ENCODE data around the gene LTBP3. TPM values are rescaled to one million over a fixed set of nuclear protein-coding genes. Genes with fewer than 3 reads are reported as not detected.
A peak's percentile ranks its signal among the peaks of the same experiment; 100 is the strongest.
"Not testable (repeated sequence)": the region's sequence is repeated elsewhere in the genome, so short reads cannot be mapped to it uniquely, and the experiment has no call there.

Gene LTBP3
- total and polyA plus RNA-seq, 12 donors, result 40.2 to 362 (median 221) TPM

- peak overlapping the region; percentile 84 to 97 (median 94) for H3K27ac ChIP-seq
- WGBS, 4 donors, result 5 to 6% (median 5%) methylated on average over 25 to 28 of the region's 28 CpGs
- peak overlapping the region in 3 of 4 donors; percentile 62 to 87 (median 76) for H3K4me3 ChIP-seq
- intact Hi-C loops (cut with DNase I), result no loop called here
- peaks cover 0 to 3% of the 10 kb centered on the region in 2 donors for H3K36me3 ChIP-seq (replicated peaks in 1 of 2)
- peak in 1 of 2 donors; percentile 54 for TF ChIP-seq POLR2A (IDR thresholded peaks at IDR 0.05)
- no peak for TF ChIP-seq CTCF (IDR thresholded peaks at IDR 0.05)
- peaks cover 54 to 65% of the 10 kb centered on the region in 2 donors for H3K4me1 ChIP-seq (replicated peaks in 1 of 2)
- H3K9me3 ChIP-seq (replicated peaks in 1 of 3), result no peaks in the 10 kb centered on the region
- H3K27me3 ChIP-seq, result no peaks in the 10 kb centered on the region
- no peak for DNase-seq
Measured at GRCh38 chr11:65569164-65569972, 11.2 kb upstream of the LTBP3 start.

GRCh38 chr11:65565624-65566453 lies 7.7 kb upstream of the LTBP3 start:
- TF ChIP-seq CTCF (IDR thresholded peaks at IDR 0.05) (no peak), POLR2A (IDR thresholded peaks at IDR 0.05) (no peak)
- no peaks in the 10 kb centered on the region for H3K27me3 ChIP-seq
- intact Hi-C loops (cut with DNase I), result no loop called here
- 40 to 63% (median 52%) methylated on average over 7 of the region's 7 CpGs for WGBS, 4 donors
- H3K9me3 ChIP-seq (replicated peaks in 1 of 3), result no peaks in the 10 kb centered on the region
- peak overlapping the region in 3 of 5 donors; percentile 52 to 74 (median 70) for H3K27ac ChIP-seq
- DNase-seq, result no peak
- peaks cover 27 to 42% of the 10 kb centered on the region in 2 donors for H3K4me1 ChIP-seq (replicated peaks in 1 of 2)
- no peak overlapping the region for H3K4me3 ChIP-seq
- H3K36me3 ChIP-seq (replicated peaks in 1 of 2), result no peaks in the 10 kb centered on the region

GRCh38 chr11:65564879-65565559 lies 6.9 kb upstream of the LTBP3 start:
- H3K36me3 ChIP-seq (replicated peaks in 1 of 2); H3K27me3 ChIP-seq; intact Hi-C loops (cut with DNase I); H3K4me3 ChIP-seq; H3K9me3 ChIP-seq (replicated peaks in 1 of 3); DNase-seq: not testable (repeated sequence)
- Histone ChIP-seq H3K27ac (peak overlapping the region in 3 of 5 donors; percentile 52 to 70 (median 65)), H3K4me1 (replicated peaks in 1 of 2) (peaks cover 25 to 49% of the 10 kb centered on the region in 2 donors)
- WGBS, 4 donors, result 79 to 83% (median 81%) methylated on average over 12 of the region's 12 CpGs

GRCh38 chr11:65563601-65564000 lies 5.4 kb upstream of the LTBP3 start:
- WGBS, 4 donors, result 92 to 95% (median 94%) methylated on average over 3 to 4 of the region's 4 CpGs

More at GRCh38 chr11:65563601-65564000, 5.4 kb upstream of the LTBP3 start:
- H3K27me3 ChIP-seq, result no peaks in the 10 kb centered on the region
- DNase-seq, result no peak
- H3K9me3 ChIP-seq (replicated peaks in 1 of 3), result no peaks in the 10 kb centered on the region
- TF ChIP-seq POLR2A (IDR thresholded peaks at IDR 0.05), result no peak
- no peak for TF ChIP-seq CTCF (IDR thresholded peaks at IDR 0.05)
- H3K4me3 ChIP-seq, result no peak overlapping the region
- no peaks in the 10 kb centered on the region for H3K36me3 ChIP-seq (replicated peaks in 1 of 2)
- no peak overlapping the region for H3K27ac ChIP-seq
- peaks cover 28 to 54% of the 10 kb centered on the region in 2 donors for H3K4me1 ChIP-seq (replicated peaks in 1 of 2)
- intact Hi-C loops (cut with DNase I), result no loop called here

Data from adrenal gland (tissue), 12 donors.